GM23338 (cell line): ENCODE data around the gene COX10. TPM values are rescaled to one million over a fixed set of nuclear protein-coding genes. Genes with fewer than 3 reads are reported as not detected.

Experiments
- ATAC-seq: fragments of 200-7000 bp; cut with Tn5 transposase; 3 replicates; pipeline ENCODE4 v1.9.1; 2020
- DNase-seq: peaks from one replicate; pipeline ENCODE4 v3.0.0-alpha.2; 2015; ENCODE audit warnings: low spot score
- H2AFZ ChIP-seq: fragments of 200-600 bp; sonication (generic); 2 replicates; pipeline ENCODE4 v1.8.0; 2016; ENCODE audit warnings: antibody characterized with exemption, mild to moderate bottlenecking, moderate library complexity
- H3F3A ChIP-seq: fragments of 200-600 bp; sonication (generic); replicated peaks from 2 replicates; pipeline ENCODE4 v1.8.0; 2017; ENCODE audit warnings: antibody characterized with exemption, mixed run types, low read depth
- H3K27ac ChIP-seq: fragments of 200-600 bp; sonication (generic); 2 replicates; pipeline ENCODE4 v1.6.1; 2016; ENCODE audit warnings: low read depth
- H3K27me3 ChIP-seq: fragments of 200-600 bp; sonication (generic); 2 replicates; pipeline ENCODE4 v1.8.0; 2016; ENCODE audit warnings: mild to moderate bottlenecking, mixed run types, moderate library complexity; ENCODE audit not compliant: insufficient read depth
- H3K36me3 ChIP-seq: fragments of 200-600 bp; sonication (generic); 2 replicates; pipeline ENCODE4 v1.8.0; 2016; ENCODE audit warnings: mild to moderate bottlenecking; ENCODE audit not compliant: insufficient read depth
- H3K4me1 ChIP-seq: fragments of 200-600 bp; sonication (generic); 2 replicates; pipeline ENCODE4 v1.8.0; 2016; ENCODE audit warnings: mild to moderate bottlenecking, moderate library complexity; ENCODE audit not compliant: insufficient read depth
- H3K4me2 ChIP-seq: fragments of 200-600 bp; sonication (generic); 2 replicates; pipeline ENCODE4 v1.7.1; 2017; ENCODE audit warnings: mixed run types
- H3K4me3 ChIP-seq: fragments of 200-600 bp; sonication (generic); 2 replicates; pipeline ENCODE4 v1.6.1; 2016; ENCODE audit warnings: mixed run types
- H3K79me2 ChIP-seq: fragments of 200-600 bp; sonication (generic); replicated peaks from 2 replicates; pipeline ENCODE4 v1.8.0; 2017; ENCODE audit warnings: mild to moderate bottlenecking; ENCODE audit not compliant: insufficient read depth
- H3K9me2 ChIP-seq: fragments of 200-600 bp; sonication (generic); 2 replicates; pipeline ENCODE4 v1.8.0; 2017; ENCODE audit not compliant: insufficient read depth
- H4K20me1 ChIP-seq: fragments of 200-600 bp; sonication (generic); replicated peaks from 2 replicates; pipeline ENCODE4 v1.8.0; 2017; ENCODE audit warnings: mild to moderate bottlenecking; ENCODE audit not compliant: insufficient read depth
- H3K27ac Mint-ChIP-seq: 2 replicates; pipeline ENCODE4 v1.8.0; 2020; ENCODE audit warnings: inconsistent platforms, mild to moderate bottlenecking, moderate library complexity, mixed read lengths
- H3K27me3 Mint-ChIP-seq: 3 replicates; pipeline ENCODE4 v1.8.0; 2022; ENCODE audit warnings: low read depth, mild to moderate bottlenecking, moderate library complexity, mixed read lengths, inconsistent platforms; ENCODE audit not compliant: insufficient read depth, poor library complexity
- H3K36me3 Mint-ChIP-seq: 3 replicates; pipeline ENCODE4 v1.8.0; 2021; ENCODE audit warnings: low read depth, mild to moderate bottlenecking, inconsistent platforms, moderate library complexity, mixed read lengths
- H3K4me1 Mint-ChIP-seq: 3 replicates; pipeline ENCODE4 v1.8.0; 2020; ENCODE audit warnings: mild to moderate bottlenecking, inconsistent platforms, mixed read lengths
- H3K4me3 Mint-ChIP-seq: 3 replicates; pipeline ENCODE4 v1.8.0; 2021; ENCODE audit warnings: moderate library complexity, mild to moderate bottlenecking, inconsistent platforms, mixed read lengths
- H3K9me3 Mint-ChIP-seq: 3 replicates; pipeline ENCODE4 v1.8.0; 2020; ENCODE audit warnings: moderate library complexity, mild to moderate bottlenecking, inconsistent platforms, mixed read lengths
- ETS1 ChIP-seq: IDR thresholded peaks from 2 replicates; pipeline ENCODE4 v1.6.1; 2016; ENCODE audit warnings: antibody characterized with exemption
- EZH2 ChIP-seq: fragments of 200-600 bp; sonication (generic); IDR thresholded peaks from one replicate; pipeline ENCODE4 v1.8.0; 2017; ENCODE audit warnings: antibody characterized with exemption, mild to moderate bottlenecking, low read depth; ENCODE audit not compliant: unreplicated experiment
- POLR2AphosphoS5 ChIP-seq: IDR thresholded peaks from 2 replicates; pipeline ENCODE4 v1.6.1; 2016; ENCODE audit warnings: antibody characterized with exemption, low read depth
- ZNF331 ChIP-seq: fragments of 250-450 bp; sonication (Bioruptor Pico); IDR thresholded peaks from 2 replicates; pipeline ENCODE4 v1.5.0; 2020; ENCODE audit warnings: low read depth, mild to moderate bottlenecking, moderate library complexity
- ZNF462 ChIP-seq: fragments of 250-450 bp; sonication (Bioruptor Pico); IDR thresholded peaks from 2 replicates; pipeline ENCODE4 v1.5.0; 2020; ENCODE audit warnings: mild to moderate bottlenecking, moderate library complexity
- polyA plus RNA-seq: library from polyadenylated mRNA; unstranded; fragments of >200 nt; fragmentation: Nextera tagmentation; extraction: Ambion mirVana; gene quantifications from 2 replicates; pipeline ENCODE4 v1.2.1, GENCODE V29; 2016
- total RNA-seq: library from RNA; depleted of rRNA; stranded (reverse); fragments of >200 nt; shearing (Covaris generic); gene quantifications from 2 replicates; pipeline ENCODE4 v1.2.3, GENCODE V29; 2014

The COX10 gene
- total and polyA plus RNA-seq, 2 experiments from 2014 or later: 25.7 to 46.6 TPM

GRCh38 chr17:14042411-14042810 is 26.9 kb upstream of the COX10 start (continued):
- TF ChIP-seq ZNF462: no peak
- TF ChIP-seq POLR2AphosphoS5: no peak
- no peak for TF ChIP-seq ZNF331 (CRISPR knock-in tag)
- no peak for TF ChIP-seq ETS1

GRCh38 chr17:14044702-14045101 is 24.6 kb upstream of the COX10 start:
- Histone ChIP-seq H4K20me1 (no peaks in the 10 kb centered on the region), H3K4me1 (no peaks in the 10 kb centered on the region), H3K79me2 (no peaks in the 10 kb centered on the region), H3K27ac (no peak overlapping the region), H3K9me2 (no peaks in the 10 kb centered on the region), H3K27me3 (no peaks in the 10 kb centered on the region), H3K4me2 (no peak overlapping the region), H2AFZ (no peak overlapping the region), H3K4me3 (no peak overlapping the region), H3K36me3 (no peaks in the 10 kb centered on the region), H3F3A (no peaks in the 10 kb centered on the region)
- ATAC-seq: no peak
- Mint-ChIP-seq H3K36me3 (no peaks in the 10 kb centered on the region), H3K9me3 (no peaks in the 10 kb centered on the region), H3K4me3 (no peak overlapping the region), H3K4me1 (no peaks in the 10 kb centered on the region; the same call in 2 of the 3 replicates), H3K27me3 (no peaks in the 10 kb centered on the region), H3K27ac (no peak overlapping the region)
- DNase-seq: no peak
- TF ChIP-seq ZNF331 (CRISPR knock-in tag) (no peak), EZH2 (no peak), ZNF462 (no peak), ETS1 (no peak)
